Breast epithelium (tissue), 3 donors: ENCODE data around the gene IGFBP4.

Experiments
- POLR2A ChIP-seq: fragments of 450-650 bp; IDR thresholded peaks from one replicate; pipeline ENCODE4 v1.6.1; 2016; ENCODE audit warnings: antibody characterized with exemption, mild to moderate bottlenecking, moderate library complexity
- POLR2AphosphoS5 ChIP-seq, 3 donors: sonication (generic); formaldehyde crosslinking; IDR thresholded peaks; one replicate each; pipeline ENCODE4 v1.6.1; 2017; ENCODE audit warnings: antibody characterized with exemption in 3 of 3

DNA sequence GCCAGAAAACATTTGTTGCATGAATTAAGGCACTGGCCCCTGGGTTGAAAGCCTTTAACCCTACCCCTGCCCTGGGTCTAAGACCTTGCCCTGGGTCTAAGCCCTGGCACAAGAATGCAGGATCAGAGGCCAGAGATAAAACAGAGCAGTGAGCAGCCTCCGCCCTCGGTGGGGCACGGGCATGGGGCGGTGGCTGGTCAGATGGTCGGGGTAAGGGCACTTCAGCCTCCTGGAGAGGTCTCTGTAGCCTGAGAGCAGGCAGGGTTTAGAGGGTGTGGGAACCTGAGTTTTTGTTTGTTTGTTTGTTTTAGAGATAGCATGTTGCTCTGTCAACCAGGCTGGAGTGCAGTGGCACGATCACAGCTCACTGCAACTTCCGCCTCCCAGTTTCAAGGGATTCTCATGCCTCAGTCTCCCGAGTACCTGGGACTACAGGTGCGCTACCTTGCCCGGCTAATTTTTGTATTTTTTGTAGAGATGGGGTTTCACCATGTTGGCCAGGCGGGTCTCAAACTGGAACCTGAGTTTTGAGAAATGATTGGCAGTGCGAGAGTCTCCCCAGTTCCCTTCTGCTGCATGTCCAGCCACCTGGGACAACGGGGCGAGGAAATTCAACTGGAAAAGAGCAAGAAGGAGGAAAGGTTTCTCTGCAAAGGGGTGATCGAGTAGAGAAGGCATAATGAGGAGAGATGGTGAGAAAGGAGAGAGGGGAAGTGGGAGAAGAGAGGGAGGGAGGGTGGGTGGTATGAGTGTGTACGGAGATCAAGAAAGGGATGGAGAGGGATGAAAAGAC is 30.5 kb downstream of the IGFBP4 start:
- TF ChIP-seq POLR2AphosphoS5 (IDR thresholded peaks at IDR 0.05) (no peak), POLR2A (no peak)
